GM19468 (cell line): ENCODE measurements around the gene ZEB1.
"Not testable (repeated sequence)": the region's sequence is repeated elsewhere in the genome, so short reads cannot be mapped to it uniquely, and the experiment has no call there.

Experiments
- ATAC-seq: cut with Tn5 transposase; IDR thresholded peaks from one replicate; pipeline ENCODE4 v1.9.1; 2021; ENCODE audit warnings: mild to moderate bottlenecking, moderate library complexity, moderate number of reproducible peaks; ENCODE audit not compliant: unreplicated experiment; ENCODE audit errors: extremely low read depth

Gene ZEB1

DNA sequence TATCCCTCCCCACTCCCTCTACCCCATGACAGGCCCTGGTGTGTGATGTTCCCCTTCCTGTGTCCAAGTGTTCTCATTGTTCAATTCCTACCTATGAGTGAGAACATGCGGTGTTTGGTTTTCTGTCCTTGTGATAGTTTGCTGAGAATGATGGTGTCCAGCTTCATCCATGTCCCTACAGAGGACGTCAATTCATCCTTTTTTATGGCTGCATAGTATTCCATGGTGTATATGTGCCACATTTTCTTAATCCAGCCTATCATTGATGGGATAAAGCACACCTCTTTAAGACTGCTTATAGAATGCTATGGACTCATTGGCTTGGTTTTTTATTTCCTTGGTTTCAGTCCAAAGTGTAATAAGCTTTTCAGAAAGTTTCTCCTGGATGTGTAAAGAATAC lies 93.4 kb downstream of the ZEB1 start:
- ATAC-seq = not testable (repeated sequence)

DNA sequence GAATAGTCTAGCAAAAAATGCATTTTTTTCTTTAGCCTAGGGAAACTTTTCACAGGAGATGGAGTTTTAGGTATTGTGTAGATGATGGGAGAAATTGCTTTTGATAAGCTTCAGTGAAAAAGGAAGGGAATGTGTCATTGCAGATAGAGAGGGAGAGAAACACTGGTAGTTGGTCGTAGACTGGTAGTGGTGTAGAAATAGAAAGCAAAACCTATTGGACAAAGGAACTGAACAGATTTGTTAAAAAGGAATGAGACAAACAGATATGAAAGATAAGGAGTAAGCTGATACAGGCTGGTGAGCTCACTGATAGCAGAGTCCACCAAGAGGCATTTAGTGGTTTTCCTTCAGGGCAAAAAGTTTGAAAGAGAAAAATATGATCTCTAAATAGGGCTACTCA lies 94.3 kb downstream of the ZEB1 start:
- ATAC-seq = no peak

DNA sequence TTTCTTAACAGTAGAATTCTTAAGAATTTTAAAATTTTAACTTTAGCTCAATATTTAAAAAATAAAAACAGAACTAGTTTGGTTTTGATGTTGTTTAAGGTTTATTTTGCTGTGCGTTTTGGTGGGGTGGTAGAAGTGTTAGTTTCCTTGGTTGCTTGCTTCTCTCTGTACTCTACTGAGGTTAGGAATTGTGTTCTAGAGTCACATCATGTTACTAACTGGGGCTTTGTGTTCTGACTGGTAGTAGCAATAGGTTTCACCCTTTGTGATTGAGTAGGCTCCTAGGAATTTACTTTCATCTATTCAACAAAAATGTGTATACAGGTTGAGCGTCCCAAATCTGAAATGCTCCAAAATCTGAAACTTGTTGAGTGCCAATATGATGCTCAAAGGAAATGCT lies 99.5 kb downstream of the ZEB1 start:
- no peak for ATAC-seq

DNA sequence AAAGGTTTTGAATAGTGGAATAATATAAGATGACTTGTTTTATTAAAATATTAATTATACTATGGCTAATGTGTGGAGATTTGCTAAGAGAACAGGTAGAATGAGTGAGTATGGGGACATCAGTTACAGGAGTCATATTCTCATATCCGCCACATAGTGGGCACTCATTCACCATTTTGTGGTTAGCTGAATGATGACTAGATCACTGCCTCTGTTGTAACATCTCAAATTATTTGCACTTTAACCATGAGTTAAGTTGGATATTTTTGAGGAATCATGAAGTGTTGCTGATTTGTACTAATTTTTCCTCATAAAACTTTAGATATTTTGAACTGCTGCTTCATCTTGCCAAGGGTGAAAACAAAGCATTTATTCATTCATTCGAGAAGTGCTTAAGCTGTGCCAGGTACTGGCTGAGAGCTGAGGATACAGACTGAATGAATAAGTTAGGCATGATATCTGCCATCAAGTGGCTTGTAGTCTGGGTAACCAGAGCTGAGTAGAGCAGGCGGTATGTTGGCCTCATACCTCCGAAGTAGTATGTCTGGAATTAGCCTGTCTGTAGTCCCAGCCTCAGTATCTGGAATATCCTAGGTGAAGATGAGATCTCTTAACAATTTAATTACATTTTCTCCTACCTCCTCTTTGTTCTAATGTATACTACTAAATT lies 100.5 kb downstream of the ZEB1 start:
- no peak for ATAC-seq

DNA sequence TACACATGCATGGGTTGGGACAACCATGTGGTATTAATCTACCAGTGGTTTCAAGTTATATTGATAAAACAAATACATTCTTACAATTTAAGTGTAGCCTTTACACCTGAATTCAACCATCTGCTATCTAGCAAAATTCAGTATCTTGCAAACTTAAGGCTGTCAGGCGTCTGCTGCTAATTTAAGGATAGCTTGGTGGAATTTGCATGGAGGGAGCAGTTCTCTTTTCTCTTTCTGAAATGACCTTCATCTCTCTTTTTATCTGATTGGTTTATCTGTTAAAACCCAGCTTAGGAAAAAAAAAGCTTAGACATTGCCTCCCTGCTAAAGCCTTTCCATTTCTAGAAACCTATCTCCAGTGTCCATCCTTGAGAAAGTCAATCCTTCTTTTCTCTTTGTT lies 102.3 kb downstream of the ZEB1 start:
- ATAC-seq = no peak

DNA sequence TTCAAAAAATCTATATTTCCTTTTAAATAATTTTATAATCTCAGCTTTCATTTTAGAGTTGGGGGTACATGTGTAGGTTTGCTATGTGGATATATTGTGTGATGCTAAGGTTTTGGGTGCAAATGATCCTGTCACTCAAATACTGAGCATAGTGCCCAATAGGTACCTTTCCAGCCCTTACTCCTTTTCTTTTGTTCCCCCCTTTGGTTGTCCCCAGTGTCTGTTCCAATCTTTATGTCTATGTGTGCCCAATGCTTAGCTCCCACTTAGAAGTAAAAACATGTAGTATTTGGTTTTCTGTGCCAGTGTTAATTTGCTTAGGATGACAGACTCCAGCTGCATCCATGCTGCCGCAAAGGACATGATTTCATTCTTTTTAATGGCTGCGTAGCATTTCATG lies 103.6 kb downstream of the ZEB1 start:
- no peak for ATAC-seq

DNA sequence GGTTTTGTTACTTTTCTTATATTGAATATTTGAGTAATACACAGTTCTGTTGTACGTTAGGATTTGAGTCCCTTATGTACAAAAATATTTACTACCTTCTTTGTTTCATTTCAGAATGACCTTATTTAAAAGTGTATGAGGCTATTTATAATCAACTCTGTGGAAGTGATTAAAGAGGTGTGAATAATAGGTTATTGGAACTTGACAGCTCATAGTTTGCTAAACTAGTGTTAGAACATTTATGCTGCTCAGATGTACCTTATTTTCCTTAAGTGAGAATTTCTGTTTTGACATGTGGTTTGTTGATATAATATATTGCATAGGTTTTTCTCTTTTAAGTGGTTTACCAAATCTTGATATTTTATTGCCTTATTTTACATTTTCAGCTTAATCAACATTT lies 105.5 kb downstream of the ZEB1 start:
- ATAC-seq = no peak

DNA sequence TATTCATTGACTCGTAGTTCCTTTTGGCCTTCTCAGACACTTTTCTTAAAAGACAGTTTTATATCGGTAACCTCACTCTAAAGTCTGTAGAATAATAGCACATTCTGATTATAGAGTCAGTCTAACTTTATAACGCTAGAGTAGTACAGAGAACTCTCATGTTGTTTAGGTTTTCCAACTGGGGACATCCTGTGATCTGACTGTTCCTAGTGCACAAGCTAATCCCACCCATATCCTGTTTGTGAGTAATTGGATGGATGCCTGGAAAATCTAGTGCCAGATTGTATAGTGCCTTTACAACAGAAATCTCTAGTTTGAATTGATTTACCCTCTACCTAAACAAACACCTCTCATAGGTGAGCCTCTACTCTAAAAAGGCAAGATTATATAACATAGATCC lies 107.4 kb downstream of the ZEB1 start:
- no peak for ATAC-seq

DNA sequence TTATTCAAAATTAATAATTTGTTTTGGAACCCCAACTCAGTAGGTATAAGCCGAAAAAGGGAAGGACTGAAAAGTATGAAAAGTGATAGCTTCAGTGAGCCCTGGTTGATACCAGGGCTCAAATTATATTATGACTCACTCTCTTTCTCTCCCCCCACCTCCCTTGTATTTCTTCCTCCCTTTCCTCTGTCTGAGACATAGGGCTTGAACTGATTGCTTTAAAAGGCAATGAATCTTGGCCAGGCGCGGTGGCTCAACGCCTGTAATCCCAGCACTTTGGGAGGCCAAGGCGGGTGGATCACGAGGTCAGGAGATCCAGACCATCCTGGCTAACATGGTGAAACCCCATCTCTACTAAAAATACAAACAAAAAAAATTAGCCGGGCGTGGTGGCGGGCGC lies 108.3 kb downstream of the ZEB1 start:
- ATAC-seq = not testable (repeated sequence)

DNA sequence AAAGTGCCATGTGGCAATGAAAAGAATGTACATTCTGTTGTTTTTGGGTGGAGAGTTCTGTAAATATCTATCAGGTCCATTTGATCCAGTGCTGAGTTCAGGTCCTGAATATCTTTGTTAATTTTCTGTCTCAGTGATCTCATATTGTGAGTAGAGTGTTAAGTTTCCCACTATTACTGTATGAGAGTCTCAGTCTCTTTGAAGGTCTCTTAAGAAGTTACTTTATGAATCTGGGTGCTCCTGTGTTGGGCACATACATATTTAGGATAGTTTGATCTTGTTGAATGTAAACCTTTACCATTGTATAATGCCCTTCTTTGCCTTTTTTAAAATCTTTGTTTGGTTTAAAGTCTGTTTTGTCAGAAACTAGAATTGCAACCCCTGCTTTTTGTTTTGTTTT lies 109.5 kb downstream of the ZEB1 start:
- not testable (repeated sequence) for ATAC-seq

DNA sequence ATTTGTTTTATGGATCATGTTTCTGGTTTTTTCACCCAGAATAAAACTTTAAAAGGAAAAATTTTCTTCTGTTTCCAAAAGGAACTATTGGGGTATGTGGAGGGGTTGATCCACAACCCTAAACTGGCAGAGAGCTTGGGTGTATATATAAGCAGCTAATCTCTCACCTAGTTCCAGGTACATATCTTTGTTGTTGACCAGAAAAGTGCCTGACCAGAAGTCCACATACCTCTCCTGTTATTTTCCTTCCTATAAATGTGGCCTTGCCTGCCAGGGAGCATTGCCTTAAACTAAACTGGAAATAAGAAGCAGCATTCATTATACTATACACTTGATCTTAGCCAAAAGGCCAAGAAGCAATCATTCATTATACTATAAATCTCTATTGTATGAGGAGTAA lies 112.0 kb downstream of the ZEB1 start:
- no peak for ATAC-seq

DNA sequence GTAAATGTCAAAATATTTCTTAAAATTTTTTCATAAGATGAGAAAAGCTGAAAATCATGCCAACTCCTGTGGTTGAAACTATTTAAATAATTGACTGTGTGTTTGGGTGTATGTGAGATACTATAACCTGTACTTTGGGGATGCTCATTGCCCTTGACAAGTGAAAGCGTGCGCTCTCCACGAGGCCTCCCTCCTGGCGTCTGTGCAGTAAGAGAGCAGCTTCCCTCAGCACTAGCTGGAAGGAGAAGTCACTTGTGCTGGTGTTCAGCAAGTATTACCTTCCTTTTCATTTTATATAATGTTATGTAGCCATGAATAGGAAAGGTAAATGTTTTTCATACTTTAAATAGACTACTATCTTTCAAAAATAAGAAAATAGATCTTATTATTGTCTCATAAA lies 118.9 kb downstream of the ZEB1 start:
- no peak for ATAC-seq

DNA sequence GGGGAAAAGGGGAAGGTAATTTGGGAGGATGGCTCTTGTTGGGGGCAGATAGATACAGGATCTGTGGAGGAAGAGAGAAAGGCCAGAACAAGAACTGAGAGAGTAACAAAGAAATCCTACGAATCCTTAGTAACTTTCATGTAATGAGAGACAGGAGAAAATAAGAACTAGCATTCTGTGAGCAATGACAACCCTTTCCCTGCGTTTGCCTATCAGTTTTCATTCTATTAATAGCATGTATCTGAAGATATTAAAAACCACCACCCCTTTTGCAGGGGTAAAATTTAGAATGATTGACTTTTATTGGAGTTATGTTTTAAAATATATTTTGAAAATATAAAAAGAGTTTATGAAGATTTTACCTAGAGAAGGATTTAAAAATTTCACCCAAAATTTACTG lies 132.8 kb downstream of the ZEB1 start:
- no peak for ATAC-seq

DNA sequence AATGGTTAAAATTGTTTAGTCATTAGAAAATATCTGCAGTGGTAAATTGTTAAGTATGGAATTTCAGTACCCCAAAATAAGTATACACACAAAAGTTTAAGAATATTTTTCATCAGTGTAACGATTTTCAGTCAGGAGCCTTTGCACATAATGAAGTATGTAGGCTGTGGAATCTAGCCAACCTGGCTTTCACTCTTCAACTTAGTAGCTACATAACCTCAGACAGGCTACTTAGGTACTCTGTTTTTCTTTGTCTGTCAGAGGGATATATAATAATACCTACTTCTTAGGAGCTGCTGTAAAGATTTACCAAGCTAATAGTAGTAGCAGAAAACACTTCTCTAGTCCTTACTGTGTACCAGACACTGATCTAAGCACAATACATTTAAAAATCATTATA lies 137.5 kb downstream of the ZEB1 start:
- ATAC-seq = no peak

DNA sequence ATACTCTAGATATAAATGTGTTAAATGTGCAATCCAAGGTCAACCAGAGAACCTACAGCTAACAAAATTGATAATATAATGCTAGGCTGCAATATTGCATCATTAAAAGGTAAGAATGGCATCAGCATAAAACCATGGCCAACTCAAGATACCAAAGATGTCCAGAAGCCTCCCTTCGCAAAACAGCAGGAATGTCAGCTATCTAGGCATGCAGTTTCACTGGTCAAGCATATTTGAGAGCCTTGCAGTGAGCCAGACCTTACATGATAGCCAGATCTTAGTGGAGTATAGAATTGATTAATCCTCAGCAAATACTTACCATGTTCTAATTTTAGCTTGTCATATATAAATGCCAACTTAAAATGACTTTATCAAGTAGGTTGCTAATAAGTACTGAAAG lies 138.8 kb downstream of the ZEB1 start:
- no peak for ATAC-seq

DNA sequence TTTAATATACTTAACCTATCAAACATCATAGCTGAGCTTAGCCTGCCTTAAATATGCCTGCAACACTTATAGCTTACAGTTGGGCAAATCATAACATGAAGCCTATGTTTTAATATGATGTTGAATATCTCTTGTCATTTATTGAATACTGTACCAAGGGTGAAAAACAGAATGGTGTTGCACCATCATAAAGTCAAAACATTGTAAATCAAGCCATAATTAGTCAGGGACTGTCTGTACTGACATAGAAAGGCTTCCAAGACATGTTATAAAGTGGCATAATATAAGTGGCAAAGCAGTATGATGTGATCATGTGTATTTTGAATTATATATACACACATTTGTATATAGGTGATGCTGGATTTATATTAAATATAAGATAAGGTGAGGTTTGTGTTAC lies 140.0 kb downstream of the ZEB1 start:
- no peak for ATAC-seq

DNA sequence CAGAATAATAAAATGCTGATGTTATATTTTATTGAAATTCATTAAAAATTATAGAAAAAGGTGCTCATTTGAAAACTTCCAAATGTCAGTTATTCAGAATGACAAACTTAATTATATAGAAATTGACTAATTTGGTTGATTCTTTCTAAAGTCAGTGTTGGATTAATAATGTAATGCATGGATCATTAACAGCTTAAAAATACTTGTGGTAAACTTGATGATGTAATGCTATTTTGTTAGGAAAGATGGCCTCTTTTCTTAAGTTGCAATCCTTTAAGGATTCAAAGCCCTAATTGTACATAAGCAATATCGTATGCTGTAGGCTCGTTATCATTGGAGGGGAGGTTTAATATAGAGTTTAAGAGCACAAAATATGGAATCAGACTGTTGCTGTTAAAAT lies 141.2 kb downstream of the ZEB1 start:
- no peak for ATAC-seq

DNA sequence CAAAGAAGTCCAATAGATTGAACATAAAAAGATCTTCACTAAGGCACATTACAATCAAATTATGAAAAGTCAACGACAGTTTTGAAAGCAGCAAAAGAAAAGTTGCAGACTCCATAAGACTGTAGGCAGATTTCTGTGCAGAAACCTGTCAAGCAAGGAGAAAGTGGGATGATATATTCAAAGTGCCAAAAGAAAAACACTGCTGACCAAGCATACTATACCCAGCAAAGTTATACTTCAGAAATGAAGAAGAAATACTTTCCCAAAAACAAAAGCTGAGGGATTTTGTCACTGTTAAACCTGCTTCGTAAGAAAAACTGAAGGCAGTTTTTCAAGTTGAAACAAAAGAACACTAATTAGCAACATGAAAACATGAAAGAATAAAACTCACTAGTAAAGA lies 145.5 kb downstream of the ZEB1 start:
- no peak for ATAC-seq

DNA sequence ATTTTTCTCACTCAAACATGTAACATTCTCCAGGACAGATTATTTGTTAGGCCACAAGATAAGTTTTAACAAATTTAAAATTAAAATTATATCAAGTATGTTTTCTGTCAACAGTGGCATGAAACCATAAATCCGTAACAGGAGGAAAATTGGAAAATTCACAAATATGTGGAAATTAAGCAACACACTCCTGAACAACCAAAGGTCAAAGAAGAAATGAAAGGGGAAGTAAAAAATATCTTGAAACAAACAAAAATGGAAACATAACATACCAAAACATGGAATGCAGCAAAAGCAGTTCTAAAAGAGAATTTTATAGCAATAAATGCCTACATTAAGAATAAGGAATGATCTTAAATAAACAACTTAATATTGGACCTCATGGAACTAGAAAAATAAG lies 147.3 kb downstream of the ZEB1 start:
- ATAC-seq = no peak

DNA sequence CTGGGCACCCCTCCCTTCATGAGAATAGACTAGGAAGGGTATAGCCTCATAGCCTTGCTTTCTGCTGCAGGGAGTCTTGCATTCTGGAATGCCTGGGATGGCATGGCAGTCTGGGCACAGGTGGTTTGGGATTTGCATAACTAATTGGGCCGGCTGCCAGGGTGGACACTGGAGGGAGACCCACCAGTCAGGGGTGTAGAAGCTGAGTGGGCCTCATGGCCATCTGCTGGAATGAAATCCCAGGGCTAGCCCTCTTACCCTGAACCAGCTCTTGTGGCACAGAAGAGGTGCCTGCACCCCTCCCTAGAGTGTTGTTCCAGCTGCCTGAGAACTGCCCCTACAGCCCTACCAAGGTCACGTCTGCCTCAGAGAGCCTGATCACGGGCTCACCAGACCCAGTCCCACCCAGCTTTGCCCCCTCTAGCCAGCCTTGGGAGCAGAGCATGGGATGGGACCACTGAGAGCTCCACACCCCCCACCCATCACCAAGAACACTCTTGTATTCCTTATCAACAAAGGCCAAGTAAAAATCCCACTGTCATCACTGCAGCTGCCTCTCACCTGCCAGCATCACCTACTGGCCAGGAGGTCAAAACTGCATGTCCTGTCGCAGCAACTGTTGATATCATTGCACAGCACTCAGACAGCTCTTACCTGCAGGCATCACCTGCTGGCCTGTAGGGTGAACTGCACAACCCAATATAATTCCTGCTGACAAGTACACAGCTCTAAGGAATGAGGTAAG lies 148.9 kb downstream of the ZEB1 start:
- ATAC-seq = no peak

DNA sequence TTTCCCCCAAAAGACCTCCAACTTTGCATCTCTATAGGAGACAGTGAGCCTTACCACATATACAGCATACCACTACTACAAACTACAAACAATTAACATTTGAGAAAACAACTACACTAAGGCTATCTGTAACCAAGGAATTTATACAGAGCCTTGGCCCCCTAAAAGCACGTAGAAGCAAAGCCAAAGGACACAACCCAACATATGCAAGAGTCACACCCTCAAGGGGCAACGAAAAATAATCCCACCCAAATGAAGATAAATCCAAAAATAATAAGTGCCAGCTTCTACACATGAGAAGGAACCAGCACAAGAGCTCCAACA lies 149.5 kb downstream of the ZEB1 start:
- ATAC-seq = no peak

DNA sequence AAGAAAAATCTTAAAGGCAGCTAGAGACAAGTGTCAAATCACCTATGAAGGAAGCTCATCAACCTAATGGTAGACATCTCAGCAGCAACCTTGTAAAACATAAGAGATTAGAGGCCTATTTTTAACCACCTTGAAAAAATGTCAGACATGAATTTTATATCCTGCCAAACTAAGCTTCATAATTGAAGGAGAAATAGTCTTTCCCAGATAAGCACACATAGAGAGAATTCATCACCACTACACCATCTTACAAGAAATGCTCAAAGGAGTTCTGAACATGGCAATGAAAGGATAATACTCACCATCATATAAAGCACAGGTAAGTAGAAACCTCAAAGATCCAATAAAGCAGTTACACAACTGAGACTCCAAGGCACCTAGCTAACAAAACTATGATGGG lies 156.5 kb downstream of the ZEB1 start:
- ATAC-seq = no peak
